Breast epithelium (tissue), 4 donors: ENCODE measurements around the gene INPP5E. TPM values are rescaled to one million over a fixed set of nuclear protein-coding genes. Genes with fewer than 3 reads are reported as not detected.

ENCODE experiments used
- DNase-seq, 2 donors: peaks; one replicate each; pipeline ENCODE4 v3.0.0-alpha.2; 2019; ENCODE audit warnings: low spot score in 2 of 2
- H3K27ac ChIP-seq, 2 donors: fragments of 200-600 bp; sonication (generic) in 1 of 2; one replicate each; pipeline ENCODE4 v1.5.1; 2016 to 2019; ENCODE audit warnings: mild to moderate bottlenecking in 1 of 2
- H3K27me3 ChIP-seq, 2 donors: fragments of 200-600 bp; sonication (generic) in 1 of 2; one replicate each; pipeline versions ENCODE4 v1.5.1 to v1.6.0; 2017 to 2019; ENCODE audit warnings: control low read depth in 1 of 2, mild to moderate bottlenecking in 1 of 2
- H3K36me3 ChIP-seq: fragments of 200-600 bp; one replicate; pipeline ENCODE4 v1.5.1; 2019
- H3K4me1 ChIP-seq, 2 donors: fragments of 200-600 bp; sonication (generic); one replicate each; pipeline ENCODE4 v1.5.1; 2016 to 2019; ENCODE audit warnings: control low read depth in 1 of 2
- H3K4me3 ChIP-seq, 3 donors: fragments of 200-600 bp; sonication (generic); 1 replicate in 2 of 3; 2 replicates in 1 of 3; pipeline ENCODE4 v1.5.1; 2016 to 2019; ENCODE audit warnings: mild to moderate bottlenecking in 3 of 3, moderate library complexity in 2 of 3
- H3K9me3 ChIP-seq, 2 donors: fragments of 200-600 bp; sonication (generic) in 1 of 2; one replicate each; pipeline ENCODE4 v1.5.1; 2016 to 2019; ENCODE audit warnings: control low read depth in 1 of 2
- POLR2A ChIP-seq: fragments of 450-650 bp; IDR thresholded peaks from one replicate; pipeline ENCODE4 v1.6.1; 2016; ENCODE audit warnings: antibody characterized with exemption, mild to moderate bottlenecking, moderate library complexity
- POLR2AphosphoS5 ChIP-seq, 3 donors: sonication (generic); formaldehyde crosslinking; IDR thresholded peaks; one replicate each; pipeline ENCODE4 v1.6.1; 2017; ENCODE audit warnings: antibody characterized with exemption in 3 of 3
- intact Hi-C: fragments of 100-400 bp; cut with DNase I; formaldehyde crosslinking; loops from one replicate; pipeline ENCODE4 v1.15.1; 2023; ENCODE audit warnings: low total_unique reads
- total RNA-seq, 3 donors: library from RNA; depleted of rRNA; stranded (reverse); fragments of >200 nt; gene quantifications; one replicate each; pipeline ENCODE4 v1.1.0, GENCODE V29; 2016
- TF ChIP-seq, protein P1 (sequence below), 3 donors: fragments of 450-650 bp; IDR thresholded peaks; one replicate each; pipeline ENCODE4 v1.5.1; 2016 to 2017; ENCODE audit warnings: antibody characterized with exemption in 3 of 3, mild to moderate bottlenecking in 3 of 3, moderate library complexity in 3 of 3

INPP5E gene
- total RNA-seq, 3 donors from 2014 or later: 6.2 to 8.5 (median 8.2) TPM

DNA sequence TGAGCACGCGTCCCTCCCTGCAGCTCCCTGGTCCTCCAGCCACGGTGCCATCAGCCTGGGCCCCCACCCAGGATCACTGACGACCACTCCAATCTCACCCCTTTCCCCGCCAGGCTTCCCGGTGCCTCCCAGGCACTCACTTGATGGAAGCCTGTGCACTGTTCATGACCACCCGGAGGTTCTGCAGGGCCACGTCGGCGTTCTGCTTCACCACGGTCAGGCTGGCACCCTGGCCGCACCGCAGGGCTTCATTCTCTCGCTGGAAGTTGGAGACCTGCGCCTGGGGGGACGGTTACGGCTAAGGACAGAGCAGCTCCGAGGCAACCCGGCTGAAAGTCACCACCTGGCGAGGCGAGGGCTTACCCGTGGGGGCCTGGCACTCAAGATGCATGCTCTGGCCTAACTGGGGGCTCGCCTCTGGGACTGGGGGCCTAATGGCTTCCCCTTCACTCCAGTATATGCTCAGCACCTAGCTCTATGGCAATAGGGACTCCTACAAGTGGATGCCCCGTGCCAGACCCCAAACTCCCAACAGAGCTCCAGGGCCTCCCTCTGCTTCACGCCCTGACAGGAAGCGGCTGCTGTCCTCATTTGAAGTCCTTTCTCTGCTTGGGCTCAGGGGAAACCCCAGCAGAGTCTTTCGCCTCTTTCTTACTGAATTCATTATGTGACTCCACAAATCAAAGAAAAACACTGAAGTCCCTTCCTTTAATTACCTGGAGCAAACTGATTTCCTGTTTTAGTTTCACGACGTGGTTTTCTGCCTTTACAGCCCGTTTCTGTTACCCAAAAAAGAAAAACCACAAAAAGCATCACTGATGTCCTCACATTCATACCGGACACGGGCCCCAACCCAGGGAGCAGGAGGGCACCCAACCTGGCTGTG, 35.5 kb downstream of the INPP5E start:
- Histone ChIP-seq H3K36me3 (no peaks in the 10 kb centered on the region), H3K27me3 (no peaks in the 10 kb centered on the region), H3K9me3 (no peaks in the 10 kb centered on the region), H3K27ac (no peak overlapping the region), H3K4me1 (peaks cover 0 to 7% of the 10 kb centered on the region in 2 donors), H3K4me3 (no peak overlapping the region)
- intact Hi-C loops: no loop called here
- TF ChIP-seq POLR2A: no peak
- TF ChIP-seq, protein P1, sequence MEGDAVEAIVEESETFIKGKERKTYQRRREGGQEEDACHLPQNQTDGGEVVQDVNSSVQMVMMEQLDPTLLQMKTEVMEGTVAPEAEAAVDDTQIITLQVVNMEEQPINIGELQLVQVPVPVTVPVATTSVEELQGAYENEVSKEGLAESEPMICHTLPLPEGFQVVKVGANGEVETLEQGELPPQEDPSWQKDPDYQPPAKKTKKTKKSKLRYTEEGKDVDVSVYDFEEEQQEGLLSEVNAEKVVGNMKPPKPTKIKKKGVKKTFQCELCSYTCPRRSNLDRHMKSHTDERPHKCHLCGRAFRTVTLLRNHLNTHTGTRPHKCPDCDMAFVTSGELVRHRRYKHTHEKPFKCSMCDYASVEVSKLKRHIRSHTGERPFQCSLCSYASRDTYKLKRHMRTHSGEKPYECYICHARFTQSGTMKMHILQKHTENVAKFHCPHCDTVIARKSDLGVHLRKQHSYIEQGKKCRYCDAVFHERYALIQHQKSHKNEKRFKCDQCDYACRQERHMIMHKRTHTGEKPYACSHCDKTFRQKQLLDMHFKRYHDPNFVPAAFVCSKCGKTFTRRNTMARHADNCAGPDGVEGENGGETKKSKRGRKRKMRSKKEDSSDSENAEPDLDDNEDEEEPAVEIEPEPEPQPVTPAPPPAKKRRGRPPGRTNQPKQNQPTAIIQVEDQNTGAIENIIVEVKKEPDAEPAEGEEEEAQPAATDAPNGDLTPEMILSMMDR (IDR thresholded peaks at IDR 0.05): no peak
- no peak for TF ChIP-seq POLR2AphosphoS5 (IDR thresholded peaks at IDR 0.05)
- DNase-seq: no peak

DNA sequence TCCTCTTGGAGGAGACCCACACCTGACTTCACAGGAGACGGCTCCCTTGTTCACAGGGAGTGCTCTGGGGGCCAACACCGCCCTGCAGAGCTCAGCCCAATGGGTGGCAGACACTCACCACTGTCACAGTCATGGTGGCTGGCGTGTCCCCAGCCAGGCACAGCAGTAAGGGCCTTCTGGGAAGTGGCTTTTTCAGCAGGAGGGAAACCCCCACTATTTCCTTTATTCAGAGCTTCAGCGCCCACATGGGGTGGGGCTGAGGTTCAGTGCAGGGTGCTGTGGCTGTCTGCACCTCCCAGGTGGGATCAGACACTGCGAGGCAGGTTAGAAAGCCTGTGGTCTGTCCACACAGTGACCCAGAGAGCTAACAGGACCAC, 36.1 kb downstream of the INPP5E start:
- Histone ChIP-seq H3K9me3 (no peaks in the 10 kb centered on the region), H3K4me1 (peaks cover 0 to 4% of the 10 kb centered on the region in 2 donors), H3K27me3 (no peaks in the 10 kb centered on the region), H3K4me3 (no peak overlapping the region), H3K36me3 (no peaks in the 10 kb centered on the region), H3K27ac (no peak overlapping the region)
- intact Hi-C loops: no loop called here
- no peak for DNase-seq
- no peak for TF ChIP-seq POLR2A
- TF ChIP-seq, protein P1 (IDR thresholded peaks at IDR 0.05): no peak
- TF ChIP-seq POLR2AphosphoS5 (IDR thresholded peaks at IDR 0.05): no peak

DNA sequence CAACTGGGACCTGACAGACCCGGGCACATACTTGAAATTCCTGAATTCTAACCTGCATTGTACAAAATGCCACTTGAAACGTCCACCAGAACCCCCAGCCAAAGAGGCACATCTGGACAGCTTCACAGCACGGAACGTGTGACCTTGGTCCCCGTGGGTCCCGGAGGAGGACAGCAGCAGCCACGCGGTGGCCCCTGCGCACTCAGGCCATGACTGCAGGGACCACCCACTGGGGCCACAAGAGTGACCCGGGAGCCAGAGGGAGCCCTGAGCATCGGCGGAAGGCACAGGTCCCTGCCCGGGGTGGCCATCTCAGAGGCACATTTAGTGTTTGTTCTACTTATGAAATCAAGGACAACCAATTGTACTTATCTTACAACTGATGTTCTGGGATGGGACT, 37.6 kb downstream of the INPP5E start:
- DNase-seq: no peak
- TF ChIP-seq POLR2AphosphoS5 (IDR thresholded peaks at IDR 0.05) (no peak), POLR2A (no peak)
- TF ChIP-seq, protein P1 (IDR thresholded peaks at IDR 0.05): no peak
- H3K27me3 ChIP-seq: no peaks in the 10 kb centered on the region
- no peak overlapping the region for H3K27ac ChIP-seq
- intact Hi-C loops: no loop called here
- peaks cover 4 to 5% of the 10 kb centered on the region in 2 donors for H3K4me1 ChIP-seq
- H3K9me3 ChIP-seq: no peaks in the 10 kb centered on the region
- H3K4me3 ChIP-seq: no peak overlapping the region
- H3K36me3 ChIP-seq: no peaks in the 10 kb centered on the region

DNA sequence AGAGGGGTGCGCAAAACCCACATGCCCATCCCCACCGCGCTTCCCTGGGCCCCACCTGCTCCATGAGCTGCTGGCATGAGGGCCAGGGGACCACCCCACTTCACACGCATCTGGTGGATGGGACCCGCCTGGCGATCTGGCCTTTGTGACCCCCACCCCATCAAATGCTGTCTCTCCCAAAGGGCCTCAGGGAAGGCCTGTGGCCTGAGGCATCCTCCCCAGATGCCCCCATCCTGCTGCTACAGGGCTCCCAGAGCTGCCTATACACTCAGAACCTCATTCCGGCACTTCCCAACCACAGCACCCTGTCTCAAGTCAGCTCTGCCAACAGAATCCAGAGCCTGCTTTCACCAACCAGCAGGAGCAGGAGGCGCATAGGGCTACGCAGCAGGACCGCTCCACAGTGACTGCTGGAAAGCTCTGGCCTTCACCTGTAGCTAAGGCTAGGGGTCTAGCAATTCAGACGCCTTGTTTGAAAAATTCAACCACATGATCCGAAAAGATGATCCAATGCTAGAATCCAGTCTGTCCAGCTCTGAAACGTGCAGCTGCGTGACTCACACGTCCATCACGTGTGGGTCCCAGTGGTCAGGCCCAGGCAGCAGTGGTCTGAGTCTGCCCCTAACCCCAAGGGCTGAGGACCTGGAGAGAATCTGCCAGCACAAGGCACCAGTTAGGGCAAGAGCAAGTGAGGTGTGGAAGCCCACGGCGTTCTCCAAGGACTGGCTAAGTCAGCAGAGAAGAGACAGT, 38.3 kb downstream of the INPP5E start:
- Histone ChIP-seq H3K36me3 (no peaks in the 10 kb centered on the region), H3K27me3 (no peaks in the 10 kb centered on the region), H3K9me3 (no peaks in the 10 kb centered on the region), H3K27ac (no peak overlapping the region), H3K4me1 (peaks cover 4 to 5% of the 10 kb centered on the region in 2 donors), H3K4me3 (no peak overlapping the region)
- TF ChIP-seq POLR2A (no peak), POLR2AphosphoS5 (IDR thresholded peaks at IDR 0.05) (no peak)
- TF ChIP-seq, protein P1 (IDR thresholded peaks at IDR 0.05): no peak
- intact Hi-C loops: no loop called here
- DNase-seq: no peak
